HT-29 (cell line): ENCODE data around the gene UNC45A. TPM values are rescaled to one million over a fixed set of nuclear protein-coding genes. Genes with fewer than 3 reads are reported as not detected.
A peak's percentile ranks its signal among the peaks of the same experiment; 100 is the strongest.
"Not testable (repeated sequence)": the region's sequence is repeated elsewhere in the genome, so short reads cannot be mapped to it uniquely, and the experiment has no call there.

Experiments used
- DNase-seq: peaks from one replicate; pipeline ENCODE4 v3.0.0-alpha.2; 2015; ENCODE audit warnings: low spot score
- total RNA-seq: library from RNA; depleted of rRNA; stranded (reverse); fragments of >200 nt; shearing (Covaris generic); gene quantifications from 2 replicates; pipeline ENCODE4 v1.2.3, GENCODE V29; 2014

Gene UNC45A
- total RNA-seq, 1 experiment from 2014 or later = 80.6 TPM

DNA sequence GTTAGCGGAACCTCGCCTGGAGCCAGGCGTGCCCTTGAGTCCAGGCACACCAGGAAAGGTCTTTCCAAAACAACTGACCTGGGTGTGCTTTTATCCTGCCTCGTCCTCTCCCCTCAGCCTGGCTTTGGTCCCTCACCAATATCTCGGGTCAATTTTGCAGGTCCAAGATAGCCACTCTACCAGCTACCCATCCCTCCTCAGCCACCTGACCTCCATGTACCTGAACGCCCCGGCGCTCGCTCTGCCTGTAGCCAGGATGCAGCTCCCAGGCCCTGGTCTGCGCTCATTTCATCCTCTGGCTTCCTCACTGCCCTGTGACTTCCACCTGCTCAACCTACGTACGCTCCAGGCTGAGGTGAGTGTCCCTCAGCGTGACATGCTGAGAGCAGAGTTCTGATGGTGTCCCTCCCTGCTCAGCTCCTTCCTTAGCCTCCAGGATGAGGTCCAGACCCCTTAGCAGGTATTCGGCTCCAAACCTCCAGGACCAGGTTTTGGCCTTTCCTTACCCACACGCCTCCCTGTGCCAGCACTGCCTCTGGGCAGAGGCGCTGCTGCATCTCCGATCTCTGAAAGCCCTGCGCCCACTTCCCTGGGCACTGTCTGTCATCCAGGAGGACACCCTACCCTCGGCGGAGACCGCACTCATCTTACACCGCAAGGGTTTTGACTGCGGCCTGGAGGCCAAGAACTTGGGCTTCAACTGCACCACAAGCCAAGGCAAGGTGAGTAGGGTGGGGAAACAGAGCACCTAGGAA, 16.9 kb upstream of the UNC45A start:
- no peak for DNase-seq

- no peak for DNase-seq
These were observed 16.2 kb upstream of the UNC45A start for GRCh38 chr15:90918835-90919234.

GRCh38 chr15:90921887-90922286, 13.2 kb upstream of the UNC45A start:
- DNase-seq = no peak

GRCh38 chr15:90922712-90923322, 12.3 kb upstream of the UNC45A start:
- not testable (repeated sequence) for DNase-seq

DNA sequence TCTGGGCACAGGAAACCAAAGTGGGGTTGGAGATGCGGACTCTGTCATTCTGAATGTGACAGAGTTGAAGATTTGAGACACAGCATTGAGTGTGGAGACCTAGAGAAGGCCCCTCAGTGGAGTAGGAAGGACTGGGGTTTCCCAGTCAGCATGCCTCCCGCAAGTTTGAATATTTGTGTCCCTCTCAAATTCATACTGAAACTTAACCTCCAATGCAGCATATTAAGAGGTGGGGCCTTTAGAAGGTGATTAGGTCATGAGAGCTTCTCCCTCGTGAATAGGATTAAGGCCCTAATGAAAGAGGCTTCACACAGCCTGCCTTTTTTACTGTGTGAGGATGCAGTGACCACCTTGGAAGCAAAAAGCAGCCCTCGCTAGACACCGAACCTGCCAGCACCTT, 10.7 kb upstream of the UNC45A start:
- DNase-seq = no peak

DNA sequence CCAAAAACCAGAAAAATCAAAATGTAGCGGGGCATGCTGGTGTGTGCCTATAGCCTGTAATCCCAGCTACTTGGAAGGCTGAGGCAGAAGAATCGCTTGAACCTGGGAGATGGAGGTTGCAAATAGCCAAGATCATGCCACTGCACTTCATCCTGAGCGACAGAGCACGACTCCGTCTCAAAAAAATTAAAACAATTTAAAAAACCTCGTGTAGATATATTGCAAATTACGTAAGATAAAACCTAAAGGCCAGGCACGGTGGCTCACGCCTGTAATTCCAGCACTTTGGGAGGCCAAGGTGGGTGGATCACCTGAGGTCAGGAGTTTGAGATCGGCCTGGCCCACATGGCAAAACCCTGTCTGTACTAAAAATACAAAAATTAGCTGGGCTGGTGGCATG, 8.3 kb upstream of the UNC45A start:
- DNase-seq = not testable (repeated sequence)

DNA sequence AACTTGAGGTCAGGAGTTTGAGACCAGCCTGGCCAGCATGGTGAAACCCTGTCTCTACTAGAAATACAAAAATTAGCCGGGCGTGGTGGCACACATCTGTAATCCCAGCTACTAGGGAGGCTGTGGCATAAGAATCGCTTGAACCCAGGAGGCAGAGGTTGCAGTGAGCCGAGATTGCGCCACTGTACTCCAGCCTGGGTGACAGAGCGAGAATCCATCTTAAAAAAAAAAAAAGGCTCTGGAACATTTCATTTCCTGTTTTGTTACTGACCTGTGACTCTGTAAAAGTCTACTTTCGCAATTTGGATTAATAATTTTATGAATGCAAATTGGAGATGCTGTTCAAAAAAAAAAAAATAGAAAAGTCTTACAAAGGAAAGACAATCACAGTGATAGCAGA, 7.0 kb upstream of the UNC45A start:
- DNase-seq = not testable (repeated sequence)

DNA sequence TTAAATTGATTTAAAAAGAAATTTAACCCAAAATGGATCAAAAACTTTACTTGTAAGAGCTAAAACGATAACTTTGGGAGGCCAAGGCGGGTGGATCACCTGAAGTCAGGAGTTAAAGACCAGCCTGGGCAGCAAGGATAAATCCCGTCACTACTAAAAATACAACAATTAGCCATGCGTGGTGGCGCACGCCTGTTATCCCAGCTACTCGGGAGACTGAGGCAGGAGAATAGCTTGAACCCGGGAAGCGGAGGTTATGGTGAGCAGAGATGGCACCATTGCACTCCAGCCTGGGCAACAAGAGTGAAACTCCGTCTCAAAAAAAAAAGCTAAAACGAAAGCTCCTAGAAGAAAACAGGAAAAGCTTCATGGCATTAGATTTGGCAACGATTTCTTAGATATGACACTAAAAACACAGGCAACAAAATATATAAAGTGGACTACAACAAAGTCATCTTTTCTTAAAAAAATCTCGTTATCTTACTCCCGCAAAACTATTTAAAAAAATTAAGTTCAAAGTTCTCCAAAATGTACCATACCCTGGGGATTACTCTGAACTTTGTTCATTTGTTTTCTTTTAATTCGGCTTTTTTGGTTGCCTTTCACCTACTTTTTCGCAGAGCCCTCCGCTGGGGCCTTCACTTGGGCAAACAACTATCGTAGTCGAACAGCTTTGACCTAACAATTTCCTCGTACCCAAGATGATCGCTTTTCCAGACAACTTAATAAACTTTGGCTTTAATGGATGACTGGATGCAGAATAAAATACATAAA, 5.7 kb upstream of the UNC45A start:
- DNase-seq = no peak

- DNase-seq = peak; percentile 9
These were observed 4.1 kb upstream of the UNC45A start for GRCh38 chr15:90930861-90931574.

- no peak for DNase-seq
These were observed 3.6 kb upstream of the UNC45A start for GRCh38 chr15:90931575-90931827.

- peak; percentile 96 for DNase-seq
These were observed 3.0 kb upstream of the UNC45A start, which contains the start of gene HDDC3 for GRCh38 chr15:90931828-90932659. HDDC3 (minus strand) TSS chr15:90932549; CDS start chr15:90932540, 9 bp downstream.

DNA sequence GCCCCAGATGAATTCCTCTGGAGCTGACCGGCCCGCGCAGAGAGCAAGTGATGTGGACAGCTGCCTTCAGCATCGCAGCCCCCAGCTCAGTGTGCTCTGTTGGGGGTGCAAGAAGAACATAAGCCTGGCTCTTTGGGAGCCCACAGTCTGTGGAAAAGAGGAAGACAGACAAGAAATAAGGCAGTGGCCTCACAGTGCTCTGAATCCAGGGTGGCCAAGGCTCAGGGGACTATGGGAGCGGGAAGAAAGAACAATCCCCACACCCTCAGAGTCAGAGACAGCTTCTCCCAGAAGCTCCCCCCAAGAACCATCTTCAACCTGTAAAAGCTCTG, 2.5 kb upstream of the UNC45A start:
- no peak for DNase-seq

DNA sequence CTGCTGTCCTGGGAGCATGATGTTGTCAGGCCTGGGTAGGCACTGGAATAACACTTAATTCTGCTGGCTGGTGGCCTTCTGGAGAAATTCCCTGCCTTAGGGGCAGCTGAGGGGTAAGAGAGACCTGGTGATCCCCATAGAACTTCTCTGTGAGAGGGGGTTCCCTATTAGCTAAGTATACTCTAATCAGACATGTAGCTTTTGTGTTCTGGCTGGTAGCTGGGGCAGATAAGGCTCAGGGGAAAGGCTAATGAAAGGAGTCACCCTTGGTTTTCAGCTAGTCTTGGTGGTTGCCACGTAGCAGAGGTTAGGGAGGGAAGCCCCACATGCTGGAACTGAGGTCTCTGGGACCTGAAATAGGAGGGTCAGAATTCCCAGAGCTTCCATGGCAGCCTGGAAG, 1.8 kb upstream of the UNC45A start:
- DNase-seq = no peak

GRCh38 chr15:90934256-90934948, 683 bp upstream of the UNC45A start:
- DNase-seq = peak; percentile 93

GRCh38 chr15:90936823-90937222, 1.7 kb downstream of the UNC45A start:
- DNase-seq = no peak

DNA sequence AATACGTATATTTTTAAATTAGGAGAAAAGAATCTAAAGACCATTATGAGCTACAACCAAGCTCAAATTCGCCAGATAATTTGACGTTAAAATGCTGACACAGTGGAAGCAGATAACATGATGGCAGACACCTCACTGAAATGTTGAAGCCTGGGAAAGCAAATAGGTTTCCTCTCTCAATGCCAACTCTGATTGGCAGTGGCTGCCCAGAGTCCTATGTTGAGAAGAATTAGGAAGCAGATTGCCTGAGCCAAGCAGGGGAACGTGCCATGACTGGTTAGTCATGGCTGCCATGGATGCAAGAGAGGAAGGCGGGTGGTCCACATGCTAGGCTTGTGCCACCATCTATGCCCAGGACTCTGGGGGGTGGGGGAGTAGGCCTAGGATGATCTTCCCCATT, 3.2 kb downstream of the UNC45A start:
- DNase-seq = no peak

- DNase-seq = no peak
These were observed 4.7 kb downstream of the UNC45A start for GRCh38 chr15:90939756-90940155.

GRCh38 chr15:90941038-90941437, 6.0 kb downstream of the UNC45A start:
- no peak for DNase-seq

- no peak for DNase-seq
These were observed 7.5 kb downstream of the UNC45A start for GRCh38 chr15:90942354-90943120.

DNA sequence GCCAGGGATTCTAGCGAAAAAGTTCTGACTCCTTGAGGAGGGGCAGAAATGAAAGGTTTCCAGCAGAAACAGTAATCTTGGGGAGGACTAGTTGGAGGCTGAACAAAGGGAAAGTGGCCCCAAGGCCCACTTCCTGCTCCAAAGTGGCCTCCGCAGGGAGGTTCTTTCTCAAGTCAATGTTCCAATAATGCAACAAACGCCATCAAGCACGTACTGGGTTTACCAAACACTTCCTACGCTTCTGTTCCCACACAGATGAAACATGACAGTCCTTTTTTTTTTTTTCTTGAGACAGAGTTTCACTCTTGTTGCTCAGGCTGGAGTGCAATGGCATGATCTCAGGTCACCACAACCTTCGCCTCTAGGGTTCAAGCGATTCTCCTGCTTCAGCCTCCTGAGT, 10.0 kb downstream of the UNC45A start:
- DNase-seq = no peak
